HG03066 (cell line): ENCODE measurements around the gene KRTAP4-9.
"Not testable (repeated sequence)": the region's sequence is repeated elsewhere in the genome, so short reads cannot be mapped to it uniquely, and the experiment has no call there.

Source experiments
- ATAC-seq: cut with Tn5 transposase; IDR thresholded peaks from one replicate; pipeline ENCODE4 v1.9.1; 2021; ENCODE audit warnings: low read depth; ENCODE audit not compliant: unreplicated experiment

KRTAP4-9 gene

DNA sequence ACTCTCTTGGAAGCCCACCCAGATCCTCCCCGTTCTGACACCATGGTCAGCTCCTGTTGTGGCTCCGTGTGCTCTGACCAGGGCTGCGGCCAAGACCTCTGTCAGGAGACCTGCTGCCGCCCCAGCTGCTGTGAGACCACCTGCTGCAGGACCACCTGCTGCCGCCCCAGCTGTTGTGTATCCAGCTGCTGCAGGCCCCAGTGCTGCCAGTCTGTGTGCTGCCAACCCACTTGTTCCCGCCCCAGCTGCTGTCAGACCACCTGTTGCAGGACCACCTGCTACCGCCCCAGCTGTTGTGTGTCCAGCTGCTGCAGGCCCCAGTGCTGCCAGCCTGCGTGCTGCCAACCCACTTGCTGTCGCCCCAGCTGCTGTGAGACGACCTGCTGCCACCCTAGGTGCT, at the start of gene KRTAP4-9:
Gene KRTAP4-9, plus strand, starts transcription at position 43 of the 400 bp plus-strand sequence. Its CDS starts 0 bp downstream, at position 43.
- ATAC-seq: not testable (repeated sequence)

DNA sequence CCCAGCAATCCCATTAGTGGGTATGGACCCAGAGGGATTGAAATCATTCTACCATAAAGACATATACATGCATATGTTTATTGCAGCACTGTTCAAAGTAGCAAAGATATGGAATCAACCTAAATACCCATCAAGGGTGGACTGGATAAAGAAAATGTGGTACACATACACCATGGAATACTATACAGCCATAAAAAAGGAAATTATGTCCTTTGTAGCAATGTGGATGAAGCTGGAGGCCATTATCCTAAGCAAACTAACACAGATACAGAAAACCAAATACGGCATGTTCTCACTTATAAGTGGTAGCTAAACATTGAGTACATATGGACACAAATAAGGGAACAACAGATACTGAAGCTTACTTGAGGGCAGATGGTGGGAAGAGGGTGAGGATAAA, 47.6 kb upstream of the KRTAP4-9 start:
- ATAC-seq: no peak

DNA sequence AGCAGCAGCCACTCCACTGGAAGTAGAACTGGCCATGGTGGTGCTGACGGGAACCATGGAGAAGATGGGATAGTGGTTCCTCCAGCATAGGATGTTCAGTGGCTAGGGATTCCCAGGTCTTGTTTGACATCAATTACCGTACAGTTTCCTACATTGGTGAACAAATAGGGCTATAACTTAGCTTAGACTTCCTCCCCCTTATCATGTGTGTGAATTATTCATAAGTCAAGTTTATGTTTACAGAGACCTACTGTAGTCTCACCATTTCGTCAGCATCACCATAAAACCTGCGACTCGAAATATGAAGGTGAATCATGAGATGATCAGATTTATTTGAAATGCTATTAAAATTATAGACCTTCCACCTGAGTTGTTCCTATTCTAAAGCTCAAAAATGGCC, 46.4 kb upstream of the KRTAP4-9 start:
- no peak for ATAC-seq

DNA sequence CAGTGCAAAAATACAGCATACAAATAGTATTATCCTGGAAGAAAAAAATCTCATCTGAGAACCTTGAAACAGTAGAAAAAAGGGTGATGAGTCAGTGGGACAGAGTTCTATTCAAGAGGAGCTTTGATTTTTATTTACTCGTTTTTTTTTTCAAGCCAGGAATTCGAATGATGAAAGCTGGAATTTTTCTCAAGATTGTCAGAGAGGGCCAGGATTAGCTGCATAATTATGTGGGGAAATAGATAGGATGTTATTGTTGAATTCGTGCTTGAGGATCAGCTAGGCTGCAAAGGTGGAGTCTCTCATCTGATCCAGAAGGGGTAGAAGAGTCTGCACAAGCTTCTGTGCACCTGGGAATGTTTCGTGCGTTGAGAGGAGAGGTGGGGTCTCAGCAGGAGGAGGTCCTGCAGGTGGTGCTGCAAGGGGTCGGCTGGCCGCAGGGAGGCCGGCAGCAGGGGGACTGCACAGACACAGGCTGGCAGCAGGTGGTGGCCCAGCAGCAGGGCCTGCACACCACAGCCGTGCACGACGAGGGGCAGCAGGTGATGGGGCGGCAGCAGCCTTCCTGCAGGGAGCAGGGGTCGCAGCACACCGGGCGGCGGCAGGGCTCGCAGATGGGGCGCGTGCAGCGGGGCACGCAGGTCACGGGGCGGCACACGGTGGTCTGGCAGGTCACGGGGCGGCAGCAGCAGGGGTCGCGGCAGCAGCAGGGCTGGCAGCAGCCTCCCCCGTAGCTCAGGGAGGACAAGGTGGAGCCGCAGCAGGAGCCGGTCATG, 45.7 kb upstream of the KRTAP4-9 start:
- ATAC-seq: not testable (repeated sequence)

DNA sequence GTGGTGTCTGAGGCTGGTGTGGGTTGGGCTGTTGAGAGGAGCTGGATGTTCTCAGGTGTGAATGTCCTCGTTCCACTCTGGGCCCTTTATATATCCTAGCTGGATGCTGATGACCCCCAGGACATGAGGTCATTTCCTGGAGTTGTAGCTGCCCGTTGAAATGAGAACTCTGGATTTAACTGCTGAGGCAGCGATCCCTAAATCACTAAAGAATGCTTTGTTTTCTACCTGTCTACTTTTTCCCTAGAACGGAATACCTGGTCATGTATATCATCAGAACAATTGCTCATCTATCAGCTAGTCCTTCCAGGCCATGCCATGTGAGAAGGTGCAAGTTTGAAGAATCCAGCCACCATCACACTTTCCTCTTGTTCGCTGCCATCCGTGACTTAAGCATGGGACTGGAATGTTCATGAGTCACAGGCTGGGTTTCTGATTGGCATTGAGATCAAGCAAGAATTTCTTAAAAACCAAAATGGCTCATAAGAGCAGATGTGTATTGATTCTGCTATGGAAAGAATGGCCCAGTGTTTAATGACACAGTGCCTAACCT, 45.1 kb upstream of the KRTAP4-9 start, which contains the start of gene KRTAP2-3:
Gene KRTAP2-3, minus strand, starts transcription at position 63 of the 553 bp plus-strand sequence. CDS start 64 bp downstream, outside the sequence.
- ATAC-seq: no peak

DNA sequence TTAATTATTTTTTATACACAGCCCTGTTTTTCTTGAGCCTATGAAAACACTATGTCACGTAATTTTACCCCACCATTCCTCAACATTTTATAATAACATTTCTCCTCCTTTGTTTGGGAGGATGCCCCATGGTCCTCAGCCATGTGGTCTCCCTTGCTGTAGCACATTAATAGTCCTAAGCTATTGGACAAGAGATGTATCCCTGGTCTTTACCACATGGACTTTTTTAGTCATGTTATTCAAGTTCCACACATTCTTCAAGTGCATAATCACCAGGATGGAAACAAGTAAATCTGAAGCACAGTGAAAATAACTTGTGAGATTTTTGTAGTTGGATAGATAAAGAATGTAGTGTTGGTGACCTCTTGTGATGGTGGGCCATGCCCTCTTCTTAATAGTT, 43.2 kb upstream of the KRTAP4-9 start:
- ATAC-seq: no peak

DNA sequence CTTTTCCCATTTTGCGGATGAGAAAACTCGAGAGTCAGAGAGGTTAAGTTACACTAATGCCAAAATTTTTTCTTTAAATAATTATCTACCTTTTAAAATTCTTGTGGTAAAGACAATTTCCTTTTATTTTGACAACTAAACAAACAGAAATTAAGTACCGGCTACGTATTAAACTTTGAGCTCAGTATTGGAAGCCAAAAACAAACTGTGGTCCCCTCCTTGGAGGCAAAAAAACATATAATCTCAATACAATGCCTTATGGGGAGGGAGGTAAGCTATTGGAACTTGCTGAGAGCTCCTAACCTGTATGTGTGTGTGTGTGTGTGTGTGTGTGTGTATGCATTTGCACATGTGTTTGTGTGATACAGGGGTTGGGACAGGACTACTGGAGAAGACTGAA, 41.7 kb upstream of the KRTAP4-9 start:
- no peak for ATAC-seq

DNA sequence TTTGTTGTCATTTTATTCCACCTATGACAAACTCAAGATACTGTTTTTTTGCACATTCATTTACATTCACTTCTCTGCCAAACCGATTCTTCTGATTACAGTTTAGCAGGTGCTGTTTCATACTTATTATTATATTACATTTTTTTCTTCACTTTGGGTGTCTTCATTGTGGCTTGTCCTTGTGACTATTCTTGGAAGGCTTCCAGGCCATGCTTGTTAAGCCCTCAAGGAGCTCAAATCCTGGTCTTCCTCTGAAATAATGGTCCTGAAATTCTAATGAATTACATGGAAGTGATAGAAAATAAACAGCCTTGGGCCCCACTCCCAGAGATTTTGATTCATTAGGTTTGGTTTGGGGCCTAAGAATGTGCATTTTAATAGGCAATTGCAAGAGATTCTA, 40.9 kb upstream of the KRTAP4-9 start:
- no peak for ATAC-seq

DNA sequence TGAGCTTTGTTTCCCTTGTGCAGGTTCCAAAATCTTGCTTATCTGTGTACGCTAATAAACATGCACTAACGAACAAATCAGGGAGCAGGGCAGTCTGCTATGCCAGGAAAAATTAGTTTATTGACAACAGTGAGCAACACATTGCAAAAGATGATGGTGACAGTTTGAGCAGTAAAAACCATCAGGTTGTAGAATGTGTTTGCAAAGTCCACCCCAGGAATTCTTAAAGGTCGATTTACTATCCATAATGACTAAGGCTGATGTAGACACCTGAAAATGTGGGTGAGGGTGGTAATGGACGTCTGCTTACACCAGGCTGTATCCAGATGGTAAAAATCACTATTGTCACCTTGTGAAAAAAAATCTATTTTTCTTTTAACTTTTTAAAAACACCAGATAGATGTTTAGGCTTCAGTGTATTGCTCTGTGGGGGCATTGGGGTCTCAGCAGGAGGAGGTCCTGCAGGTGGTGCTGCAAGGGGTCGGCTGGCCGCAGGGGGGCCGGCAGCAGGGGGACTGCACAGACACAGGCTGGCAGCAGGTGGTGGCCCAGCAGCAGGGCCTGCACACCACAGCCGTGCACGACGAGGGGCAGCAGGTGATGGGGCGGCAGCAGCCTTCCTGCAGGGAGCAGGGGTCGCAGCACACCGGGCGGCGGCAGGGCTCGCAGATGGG, 40.0 kb upstream of the KRTAP4-9 start:
- not testable (repeated sequence) for ATAC-seq

DNA sequence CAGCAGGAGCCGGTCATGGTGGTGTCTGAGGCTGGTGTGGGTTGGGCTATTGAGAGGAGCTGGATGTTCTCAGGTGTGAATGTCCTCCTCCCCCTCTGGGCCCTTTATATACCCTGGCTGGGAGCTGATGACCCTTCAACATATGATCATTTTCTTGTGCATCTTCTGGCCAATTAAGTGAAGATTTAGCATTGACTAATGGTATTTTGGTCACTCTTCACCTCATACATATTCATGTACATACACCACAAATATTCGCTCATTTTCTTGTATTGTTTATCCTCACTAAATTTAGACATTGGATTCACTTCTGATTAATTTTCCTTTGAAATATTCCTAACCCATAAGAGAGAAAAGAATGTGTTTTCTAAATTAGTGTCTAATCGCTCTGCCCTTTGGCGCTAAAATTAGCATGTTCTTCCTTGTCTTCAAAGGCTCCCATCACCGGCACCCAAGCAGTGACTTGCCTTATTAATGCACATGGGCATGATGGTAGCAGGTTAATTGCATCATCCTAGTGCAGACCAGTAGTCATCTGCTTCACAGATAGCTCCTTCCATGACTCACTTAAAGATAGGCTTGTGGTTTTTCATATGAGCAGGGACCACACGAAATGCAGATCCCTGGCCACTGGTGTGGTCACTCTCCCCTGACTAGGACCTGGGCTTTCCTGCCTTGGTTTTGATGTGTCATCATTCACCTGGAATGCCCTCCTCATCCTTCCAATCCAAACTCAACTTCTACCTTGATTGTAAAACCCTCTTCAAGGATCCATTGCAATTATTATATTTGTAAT, 39.2 kb upstream of the KRTAP4-9 start, which contains the start of gene KRTAP2-4:
Gene KRTAP2-4, minus strand, starts transcription at position 51 of the 796 bp plus-strand sequence. Its CDS starts 34 bp downstream, at position 17.
- no peak for ATAC-seq

DNA sequence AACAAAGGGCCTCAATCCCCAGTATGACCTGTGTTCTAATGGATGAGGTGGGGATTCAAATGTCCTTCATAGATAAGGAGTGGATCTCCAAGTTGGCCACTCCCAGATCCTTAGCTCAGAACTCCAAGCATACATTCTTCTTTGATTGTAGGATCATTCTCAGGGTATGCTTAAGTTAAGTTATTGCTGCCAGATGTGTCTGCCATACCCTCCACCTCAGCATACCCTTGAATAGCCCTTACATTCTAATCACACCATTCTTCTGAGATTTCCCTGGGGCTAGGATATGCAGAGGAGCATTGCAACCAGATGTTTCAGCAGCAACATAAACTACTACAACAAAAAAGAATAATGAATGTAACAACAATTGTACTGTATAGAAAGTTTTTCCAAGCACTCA, 37.9 kb upstream of the KRTAP4-9 start:
- ATAC-seq: no peak

DNA sequence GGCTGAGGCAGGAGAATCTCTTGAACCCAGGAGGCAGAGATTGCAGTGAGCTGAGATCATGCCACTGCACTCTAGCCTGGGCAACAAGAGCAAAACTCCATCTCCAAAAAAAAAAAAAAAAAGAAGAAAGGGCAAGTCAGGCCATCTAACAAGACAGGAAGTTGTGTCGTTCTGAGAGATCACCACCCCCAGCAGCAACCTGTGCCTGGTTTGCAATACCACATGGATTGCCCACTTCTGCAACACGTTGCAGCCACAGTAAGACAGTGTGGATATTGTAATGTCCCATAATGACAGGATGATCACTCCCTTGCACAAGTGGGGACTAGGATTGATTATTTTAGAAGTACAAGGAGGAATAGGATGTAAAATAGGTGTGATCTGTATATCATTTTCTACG, 36.2 kb upstream of the KRTAP4-9 start:
- ATAC-seq: no peak

DNA sequence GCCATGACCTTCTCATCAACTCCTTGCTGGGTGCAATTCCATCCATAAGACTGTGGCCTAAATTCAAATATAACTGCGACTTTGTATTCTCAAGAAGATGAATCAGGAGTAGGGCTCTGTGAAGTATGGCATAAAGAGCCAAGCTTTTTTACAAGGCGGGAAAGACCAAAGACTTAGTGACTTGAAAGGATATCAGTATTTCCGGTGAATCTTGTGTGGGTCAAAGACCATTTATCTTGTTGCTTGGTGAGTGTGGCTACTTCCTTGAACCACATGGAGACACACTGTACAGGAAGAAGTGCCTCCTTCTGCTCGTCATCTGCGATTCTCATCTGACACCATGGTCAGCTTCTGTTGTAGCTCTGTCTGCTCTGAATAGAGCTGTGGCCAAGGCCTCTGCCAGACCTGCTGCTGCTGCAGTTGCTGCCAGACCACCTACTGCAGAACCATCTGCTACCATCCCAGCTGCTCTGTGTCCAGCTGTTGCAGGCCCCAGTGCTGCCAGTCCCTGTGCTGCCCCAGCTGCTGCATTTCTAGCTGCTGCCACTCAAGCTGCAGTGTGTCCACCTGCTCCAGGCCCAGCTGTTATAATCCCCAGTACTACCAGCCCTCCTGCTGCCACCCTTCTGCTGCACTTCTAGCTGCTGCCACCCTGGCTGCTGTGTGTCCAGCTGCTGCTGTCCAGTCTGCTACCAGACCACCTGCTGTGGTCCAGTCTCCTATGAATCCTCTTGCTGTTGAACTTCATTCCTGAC, 33.4 kb upstream of the KRTAP4-9 start:
- ATAC-seq: no peak

DNA sequence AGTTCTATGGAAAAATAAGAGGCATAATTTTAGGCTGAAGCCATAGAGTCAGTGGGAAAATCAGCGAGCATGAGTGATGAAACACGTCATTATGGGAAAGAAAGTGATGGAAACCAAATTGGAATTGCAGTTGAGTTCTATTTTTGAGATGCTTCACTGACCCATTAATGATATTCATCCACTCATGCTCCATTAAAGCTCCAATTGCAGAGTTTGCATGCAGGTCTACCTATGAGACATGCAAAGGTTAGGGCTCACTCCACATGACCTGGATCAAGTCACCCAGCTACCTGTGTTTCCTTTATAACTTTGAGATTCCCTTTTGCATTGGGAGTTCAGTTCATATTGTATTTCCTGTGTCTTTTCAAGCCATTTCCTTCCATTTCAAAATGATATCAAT, 31.5 kb upstream of the KRTAP4-9 start:
- no peak for ATAC-seq

DNA sequence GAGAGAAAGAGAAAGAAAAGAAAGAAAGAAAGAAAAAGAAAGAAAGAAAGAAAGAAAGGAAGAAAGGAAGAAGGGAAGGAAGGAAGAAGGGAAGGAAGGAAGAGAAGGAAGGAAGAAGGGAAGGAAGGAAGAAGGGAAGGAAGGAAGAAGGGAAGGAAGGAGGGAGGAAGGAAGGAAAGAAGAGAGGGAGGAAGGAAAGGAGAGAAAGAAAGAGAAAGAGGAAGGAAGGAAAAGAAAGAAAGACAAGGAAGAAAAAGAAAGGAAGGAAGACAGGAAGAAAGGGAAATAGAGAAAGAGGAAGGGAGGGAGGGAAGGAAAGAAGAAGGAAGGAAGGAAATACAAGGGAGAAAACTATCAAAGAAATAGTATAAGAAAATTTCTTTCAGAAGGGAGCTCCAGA, 28.4 kb upstream of the KRTAP4-9 start:
- ATAC-seq: no peak

DNA sequence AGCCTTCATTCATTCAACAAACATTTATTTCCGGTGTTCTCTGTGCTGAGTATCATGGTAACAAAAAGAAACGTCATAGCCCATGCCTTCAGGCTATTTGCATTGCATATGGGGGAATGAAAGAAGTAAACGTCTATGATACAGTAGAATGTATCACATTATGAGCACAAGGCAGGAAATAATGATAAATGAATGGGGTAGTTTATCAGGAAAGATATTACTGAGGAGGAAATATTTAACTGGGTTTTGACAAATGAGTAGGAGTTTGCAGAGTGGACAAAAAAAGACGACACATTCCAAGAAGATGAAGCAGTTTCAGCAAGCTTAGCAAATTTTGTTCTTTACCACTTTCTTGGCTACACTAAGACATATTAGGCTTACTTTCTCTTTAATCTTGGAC, 22.6 kb upstream of the KRTAP4-9 start:
- ATAC-seq: no peak

DNA sequence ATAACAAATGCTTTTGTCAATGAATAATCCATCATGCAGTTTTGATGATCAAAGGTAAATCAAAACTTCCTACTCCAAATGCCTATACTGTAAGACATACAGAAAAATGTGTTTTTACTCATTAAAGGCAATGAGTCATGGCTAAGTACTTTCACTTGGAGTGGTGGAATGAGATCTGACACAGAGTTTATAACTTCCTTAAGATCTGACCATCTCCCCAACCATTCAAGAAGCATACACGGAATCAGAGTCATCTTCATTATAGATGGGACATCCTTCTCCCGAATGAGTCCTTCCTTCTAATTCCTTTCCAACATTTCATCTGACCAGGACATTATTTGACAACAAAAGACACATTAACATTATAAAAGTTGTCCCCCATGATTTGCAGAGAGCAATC, 21.8 kb upstream of the KRTAP4-9 start:
- ATAC-seq: not testable (repeated sequence)

DNA sequence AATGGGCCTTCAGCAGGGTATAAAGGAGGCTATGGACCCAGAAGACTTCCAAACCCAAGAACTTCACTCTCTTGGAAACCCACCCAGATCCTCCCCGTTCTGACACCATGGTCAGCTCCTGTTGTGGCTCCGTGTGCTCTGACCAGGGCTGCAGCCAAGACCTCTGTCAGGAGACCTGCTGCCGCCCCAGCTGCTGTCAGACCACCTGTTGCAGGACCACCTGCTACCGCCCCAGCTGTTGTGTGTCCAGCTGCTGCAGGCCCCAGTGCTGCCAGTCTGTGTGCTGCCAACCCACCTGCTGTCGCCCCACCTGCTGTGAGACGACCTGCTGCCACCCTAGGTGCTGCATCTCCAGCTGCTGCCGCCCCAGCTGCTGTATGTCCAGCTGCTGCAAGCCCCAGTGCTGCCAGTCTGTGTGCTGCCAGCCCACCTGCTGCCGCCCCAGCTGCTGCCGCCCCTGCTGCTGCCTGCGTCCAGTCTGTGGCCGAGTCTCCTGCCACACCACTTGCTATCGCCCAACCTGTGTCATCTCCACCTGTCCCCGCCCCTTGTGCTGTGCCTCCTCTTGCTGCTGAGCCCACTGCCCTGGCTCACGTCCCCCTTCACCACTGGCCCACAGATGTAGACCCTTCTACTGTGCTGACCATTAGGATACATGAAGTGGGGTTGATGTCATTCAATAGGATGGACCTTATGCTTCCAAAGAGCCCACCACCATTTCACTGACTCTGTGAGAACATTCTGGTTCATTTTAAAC, 20.9 kb upstream of the KRTAP4-9 start, which contains the start of gene KRTAP4-7:
Gene KRTAP4-7, plus strand, starts transcription at position 51 of the 757 bp plus-strand sequence. Its CDS starts 57 bp downstream, at position 108.
- ATAC-seq: not testable (repeated sequence)

DNA sequence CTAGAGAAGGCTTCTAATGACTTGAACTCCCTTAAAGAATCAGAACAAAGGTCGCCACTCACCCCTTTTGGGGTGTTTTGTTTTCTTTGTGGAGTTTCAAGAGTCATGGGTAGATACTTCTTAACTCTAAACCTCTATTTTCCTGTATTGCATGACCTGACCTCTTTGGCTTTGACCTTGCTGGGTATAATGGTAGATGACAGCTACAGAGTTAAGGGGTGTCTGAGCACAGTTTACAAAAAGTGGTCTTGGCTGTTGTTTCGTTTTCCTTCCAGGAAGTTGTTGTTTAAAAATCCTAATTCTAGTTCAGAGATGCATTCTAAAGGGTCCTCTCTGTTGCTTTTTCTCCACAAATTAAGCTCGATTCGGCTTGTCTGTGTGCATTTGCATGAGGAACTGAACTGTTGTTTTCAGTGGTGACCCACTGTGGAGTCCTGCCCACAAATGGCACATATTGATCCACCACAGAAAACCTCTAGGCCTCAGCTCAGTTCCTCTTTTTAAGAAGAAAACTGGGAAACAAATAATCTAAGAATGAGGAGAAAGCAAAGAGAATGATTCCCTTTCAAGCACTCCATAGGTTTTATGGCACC, 16.3 kb upstream of the KRTAP4-9 start:
- not testable (repeated sequence) for ATAC-seq
